ENCODE data around the gene MAML3.
"Not testable (repeated sequence)": the region's sequence is repeated elsewhere in the genome, so short reads cannot be mapped to it uniquely, and the experiment has no call there.

MAML3 gene

DNA sequence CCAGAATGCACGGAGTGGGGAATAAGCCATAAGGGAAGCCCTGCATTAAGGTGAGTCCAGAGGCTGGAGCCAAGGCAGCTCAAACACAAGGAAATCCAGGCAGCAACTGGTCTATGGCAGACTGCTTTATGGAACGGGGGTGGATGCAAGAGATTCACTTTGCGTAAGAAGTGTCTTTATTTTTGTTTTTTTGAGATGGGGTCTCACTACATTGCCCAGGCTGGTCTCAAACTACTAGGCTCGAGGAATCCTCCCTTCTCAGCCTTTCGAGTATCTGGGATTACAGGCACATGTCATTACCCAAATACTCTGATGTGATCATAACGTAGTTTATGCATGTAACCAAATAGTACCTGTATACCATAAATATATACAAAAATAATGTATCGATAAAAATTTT is 199.5 kb downstream of the MAML3 start:
- no peak overlapping the region for H3K4me2 ChIP-seq (ENCODE audit: low read length)
- TF ChIP-seq EZH2phosphoT487 (IDR thresholded peaks at IDR 0.05; ENCODE audit: borderline replicate concordance, low read length) (no peak), CTCF (IDR thresholded peaks at IDR 0.05; ENCODE audit: low read depth, low read length, poor library complexity, severe bottlenecking) (no peak)
- no peak overlapping the region for H3K27ac ChIP-seq (ENCODE audit: low read depth, low read length)

DNA sequence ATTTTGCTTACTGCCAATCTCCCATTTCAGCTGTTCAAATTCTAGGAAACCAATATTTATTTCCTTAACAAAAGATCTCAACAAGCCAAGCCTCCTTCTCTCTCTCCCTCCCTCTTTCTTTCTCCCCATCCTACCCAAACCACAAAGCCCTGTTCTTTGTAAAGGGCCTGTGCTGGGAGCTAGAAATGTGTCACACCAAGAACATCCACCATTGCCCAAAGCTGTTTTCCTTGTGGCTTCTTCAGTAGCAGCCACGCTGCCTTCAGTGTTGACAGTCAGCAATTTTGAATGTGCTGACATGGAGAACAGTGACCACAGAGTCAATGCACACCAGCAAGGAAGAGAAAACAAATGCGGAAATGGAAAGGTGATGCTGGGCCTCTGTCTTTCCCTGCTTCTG is 203.0 kb downstream of the MAML3 start:
- H3K79me2 ChIP-seq (ENCODE audit: control insufficient read depth, low read length) = peaks cover 9% of the 10 kb centered on the region
- H3K4me3 ChIP-seq (ENCODE audit: low read length) = no peak overlapping the region
- no peaks in the 10 kb centered on the region for H3K9me2 ChIP-seq (replicated peaks; ENCODE audit: control insufficient read depth, low read length)
- H3K27ac ChIP-seq (ENCODE audit: low read depth, low read length) = no peak overlapping the region
- no peak overlapping the region for H3K4me2 ChIP-seq (ENCODE audit: low read length)
- no peaks in the 10 kb centered on the region for H3K27me3 ChIP-seq (ENCODE audit: control insufficient read depth, low read length)
- no peaks in the 10 kb centered on the region; the same call in 1 of the 2 replicates for H3F3A ChIP-seq (ENCODE audit: control insufficient read depth, insufficient read depth)
- no peaks in the 10 kb centered on the region for H4K20me1 ChIP-seq (ENCODE audit: control insufficient read depth, insufficient read depth, low read depth, low read length)
- peaks cover 7% of the 10 kb centered on the region for H3K9me3 ChIP-seq (ENCODE audit: control insufficient read depth, insufficient read depth, low read length)
- TF ChIP-seq EZH2phosphoT487 (IDR thresholded peaks at IDR 0.05; ENCODE audit: borderline replicate concordance, low read length) (no peak), CTCF (IDR thresholded peaks at IDR 0.05; ENCODE audit: low read depth, low read length, poor library complexity, severe bottlenecking) (no peak)
- peaks cover 2% of the 10 kb centered on the region; the same call in 1 of the 2 replicates for H3K36me3 ChIP-seq (ENCODE audit: control insufficient read depth, low read length)
- peaks cover 55% of the 10 kb centered on the region for H3K4me1 ChIP-seq (ENCODE audit: control insufficient read depth, low read length)

More for the DNA sequence above, 199.5 kb downstream of the MAML3 start:
- Histone ChIP-seq H3F3A (ENCODE audit: control insufficient read depth, insufficient read depth) (no peaks in the 10 kb centered on the region), H3K4me3 (ENCODE audit: low read length) (no peak overlapping the region), H3K4me1 (ENCODE audit: control insufficient read depth, low read length) (peaks cover 50% of the 10 kb centered on the region), H3K9me3 (ENCODE audit: control insufficient read depth, insufficient read depth, low read length) (peaks cover 7% of the 10 kb centered on the region), H3K27me3 (ENCODE audit: control insufficient read depth, low read length) (no peaks in the 10 kb centered on the region), H3K79me2 (ENCODE audit: control insufficient read depth, low read length) (peaks cover 2% of the 10 kb centered on the region), H3K36me3 (ENCODE audit: control insufficient read depth, low read length) (peaks cover 2% of the 10 kb centered on the region; the same call in 1 of the 2 replicates), H3K9me2 (replicated peaks; ENCODE audit: control insufficient read depth, low read length) (no peaks in the 10 kb centered on the region), H4K20me1 (ENCODE audit: control insufficient read depth, insufficient read depth, low read depth, low read length) (no peaks in the 10 kb centered on the region)

DNA sequence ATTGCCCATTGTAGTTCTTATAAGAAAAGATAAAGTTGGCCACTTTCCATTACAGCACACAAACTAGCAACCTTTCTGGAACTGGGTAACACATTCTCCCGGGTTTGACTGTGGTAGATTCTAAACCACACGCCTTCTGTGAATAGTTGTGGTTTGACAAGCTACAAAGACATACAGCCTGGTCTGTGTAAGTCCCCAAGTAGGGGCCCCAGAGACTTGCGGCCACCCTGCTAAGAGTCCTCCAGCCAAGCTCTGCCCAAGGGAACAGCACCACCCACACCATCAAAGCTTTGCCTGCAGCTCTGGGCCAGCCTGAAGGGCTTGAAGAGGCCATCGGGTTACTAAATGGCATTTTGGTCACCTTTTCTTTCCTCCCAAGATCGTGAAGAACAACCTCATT is 203.4 kb downstream of the MAML3 start:
- TF ChIP-seq CTCF (IDR thresholded peaks at IDR 0.05; ENCODE audit: low read depth, low read length, poor library complexity, severe bottlenecking) (no peak), EZH2phosphoT487 (IDR thresholded peaks at IDR 0.05; ENCODE audit: borderline replicate concordance, low read length) (no peak)
- Histone ChIP-seq H3K27me3 (ENCODE audit: control insufficient read depth, low read length) (no peaks in the 10 kb centered on the region), H3F3A (ENCODE audit: control insufficient read depth, insufficient read depth) (no peaks in the 10 kb centered on the region; the same call in 1 of the 2 replicates), H3K79me2 (ENCODE audit: control insufficient read depth, low read length) (peaks cover 12% of the 10 kb centered on the region), H3K27ac (ENCODE audit: low read depth, low read length) (no peak overlapping the region), H3K4me2 (ENCODE audit: low read length) (peak overlapping the region; percentile 20; the same call in 1 of the 2 replicates), H3K9me2 (replicated peaks; ENCODE audit: control insufficient read depth, low read length) (no peaks in the 10 kb centered on the region), H4K20me1 (ENCODE audit: control insufficient read depth, insufficient read depth, low read depth, low read length) (no peaks in the 10 kb centered on the region), H3K36me3 (ENCODE audit: control insufficient read depth, low read length) (peaks cover 2% of the 10 kb centered on the region; the same call in 1 of the 2 replicates), H3K9me3 (ENCODE audit: control insufficient read depth, insufficient read depth, low read length) (peaks cover 7% of the 10 kb centered on the region), H3K4me3 (ENCODE audit: low read length) (peak overlapping the region; percentile 12; the same call in 1 of the 2 replicates), H3K4me1 (ENCODE audit: control insufficient read depth, low read length) (peaks cover 59% of the 10 kb centered on the region)

DNA sequence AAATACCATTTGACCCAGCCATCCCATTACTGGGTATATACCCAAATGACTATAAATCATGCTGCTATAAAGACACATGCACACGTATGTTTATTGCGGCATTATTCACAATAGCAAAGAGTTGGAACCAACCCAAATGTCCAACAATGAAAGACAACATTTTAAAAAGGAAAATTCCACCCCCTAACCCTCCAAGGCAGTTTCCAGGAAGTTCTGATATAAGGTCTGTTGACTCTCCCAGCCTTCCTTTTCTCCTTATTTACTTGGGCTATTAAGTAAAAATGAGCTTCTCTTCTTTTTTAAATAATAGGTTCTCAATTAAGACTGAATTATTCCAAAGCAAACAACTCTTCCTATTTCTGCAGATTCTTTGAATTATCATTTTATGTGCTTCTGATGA is 209.1 kb downstream of the MAML3 start:
- H3K9me3 ChIP-seq (ENCODE audit: control insufficient read depth, insufficient read depth, low read length); H3K27me3 ChIP-seq (ENCODE audit: control insufficient read depth, low read length); H3K4me3 ChIP-seq (ENCODE audit: low read length); H3K36me3 ChIP-seq (ENCODE audit: control insufficient read depth, low read length); H4K20me1 ChIP-seq (ENCODE audit: control insufficient read depth, insufficient read depth, low read depth, low read length); H3K4me2 ChIP-seq (ENCODE audit: low read length); H3K9me2 ChIP-seq (replicated peaks; ENCODE audit: control insufficient read depth, low read length); H3F3A ChIP-seq (ENCODE audit: control insufficient read depth, insufficient read depth); H3K27ac ChIP-seq (ENCODE audit: low read depth, low read length): not testable (repeated sequence)
- Histone ChIP-seq H3K79me2 (ENCODE audit: control insufficient read depth, low read length) (peaks cover 12% of the 10 kb centered on the region), H3K4me1 (ENCODE audit: control insufficient read depth, low read length) (peaks cover 41% of the 10 kb centered on the region)

Measured in DOHH2 (cell line).